ENCODE data around the gene GRID2. TPM values are rescaled to one million over a fixed set of nuclear protein-coding genes. Genes with fewer than 3 reads are reported as not detected.

GRID2 gene
- total and polyA plus RNA-seq, 2 of the 13 experiments (the other 11 are each of a cell fraction or from before 2014, with no cell fraction given): not detected

DNA sequence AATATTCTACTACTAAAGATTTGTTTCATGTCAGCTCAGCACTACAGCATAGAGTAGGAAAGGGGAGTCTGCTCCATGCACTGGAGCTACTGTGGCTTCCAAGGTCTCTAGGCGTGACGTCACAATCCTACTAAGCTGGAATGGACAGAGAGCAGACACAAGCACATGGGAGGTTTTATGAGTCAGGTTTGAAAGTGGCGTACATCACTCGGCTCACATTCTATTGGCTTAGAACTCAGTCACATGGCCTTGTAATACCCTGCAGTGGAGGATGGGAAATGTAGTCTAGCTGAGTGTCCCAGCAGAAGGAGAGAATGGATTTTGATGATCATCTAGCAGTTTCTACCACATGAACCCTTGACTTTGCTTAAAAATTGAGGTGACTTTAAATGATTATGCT lies 899.9 kb downstream of the GRID2 start:
- no peaks in the 10 kb centered on the region for H3K4me1 ChIP-seq (ENCODE audit: insufficient read depth, low read length)
- ChIA-PET CTCF (ENCODE audit: low intra/inter-chr PET ratio, low total read pairs) (no interaction called here), POLR2A (no interaction called here)
- H3K79me2 ChIP-seq (ENCODE audit: insufficient read depth, low read length): no peaks in the 10 kb centered on the region
- ATAC-seq (peak; percentile 63), FAIRE-seq (no peak), DNase-seq (ENCODE audit: low spot score) (peak; percentile 6)
- no peak overlapping the region for H3K4me3 ChIP-seq (replicated peaks in 1 of 3; ENCODE audit: insufficient read depth in 1 of 3, low read depth in 2 of 3, low read length in 3 of 3)
- no peaks in the 10 kb centered on the region for H4K20me1 ChIP-seq (ENCODE audit: insufficient read depth, low read length)
- TF ChIP-seq CREB1 (IDR thresholded peaks at IDR 0.05): peak; percentile 96
- no peak for TF ChIP-seq CREB1 (CRISPR knock-in tag; IDR thresholded peaks at IDR 0.05)
- TF ChIP-seq NFYC (CRISPR knock-in tag; IDR thresholded peaks at IDR 0.05): peak; percentile 65
- no peak for TF ChIP-seq UBTF (CRISPR knock-in tag; IDR thresholded peaks at IDR 0.05)
- TF ChIP-seq NFYB (CRISPR knock-in tag; IDR thresholded peaks at IDR 0.05): peak; percentile 56; the same call in 1 of the 2 replicates
- peak; percentile 52; the same call in 1 of the 2 replicates for TF ChIP-seq ATF7 (IDR thresholded peaks at IDR 0.05)
- no peak for TF ChIP-seq ATF7 (CRISPR knock-in tag; IDR thresholded peaks at IDR 0.05)
- TF ChIP-seq KLF9 (CRISPR knock-in tag; IDR thresholded peaks at IDR 0.05; ENCODE audit: low read depth): no peak
- peak; percentile 81 for TF ChIP-seq ZNF143 (CRISPR knock-in tag; IDR thresholded peaks at IDR 0.05)
- no peak for TF ChIP-seq KLF15 (CRISPR knock-in tag; IDR thresholded peaks at IDR 0.05; ENCODE audit: borderline replicate concordance)
- TF ChIP-seq THAP11 (CRISPR knock-in tag; IDR thresholded peaks at IDR 0.05): peak; percentile 88
- intact Hi-C loops (cut with micrococcal nuclease; ENCODE audit: unreplicated experiment) (no loop called here), in situ Hi-C loops (cut with HindIII; ENCODE audit: extremely low pct_ligation_motif_present, low pct_unique_long_range_greater_than_20kb) (no loop called here)
- H3K27ac ChIP-seq (ENCODE audit: extremely low read length, insufficient read depth, low read length): no peak overlapping the region
- H3K36me3 ChIP-seq (replicated peaks in 1 of 2; ENCODE audit: control insufficient read depth in 1 of 2, insufficient read depth in 2 of 2, low read length in 2 of 2): no peaks in the 10 kb centered on the region
- no peaks in the 10 kb centered on the region for H3K9me3 ChIP-seq (ENCODE audit: low read length)
- H2AFZ ChIP-seq (ENCODE audit: low read length): no peak overlapping the region
- no peaks in the 10 kb centered on the region for H3K27me3 ChIP-seq (ENCODE audit: control insufficient read depth in 1 of 2, insufficient read depth in 2 of 2, low read length in 2 of 2)
- H3K4me2 ChIP-seq (ENCODE audit: low read depth, low read length): no peak overlapping the region
- H3K9ac ChIP-seq (ENCODE audit: insufficient read depth, low read depth, low read length): no peak overlapping the region
- WGBS (ENCODE audit: low lambda C conversion rate): 0% methylated on average over 4 of the region's 4 CpGs
- BruUV-seq (replicated peaks): no TSS peak

Data from HepG2 (cell line).